ENCODE results near the gene KIZ. TPM values are rescaled to one million over a fixed set of nuclear protein-coding genes. Genes with fewer than 3 reads are reported as not detected.

The KIZ gene
- total RNA-seq, 1 donor from 2014 or later: 15.0 TPM

- H3K36me3 Mint-ChIP-seq (ENCODE audit: low read depth): peaks cover 17% of the 10 kb centered on the region
- no peak for DNase-seq (ENCODE audit: low read depth, low spot score)
- no peak overlapping the region for H3K4me3 Mint-ChIP-seq
- peaks cover 2% of the 10 kb centered on the region for H3K27me3 Mint-ChIP-seq (ENCODE audit: low read depth)
- peaks cover 24% of the 10 kb centered on the region for H3K4me1 Mint-ChIP-seq
- H3K9me3 Mint-ChIP-seq: peaks cover 6% of the 10 kb centered on the region
- H3K27ac Mint-ChIP-seq (ENCODE audit: unreplicated experiment): no peak overlapping the region
- no peak for TF ChIP-seq CTCF (conservative IDR thresholded peaks at IDR 0.05)
Measured at GRCh38 chr20:21172626-21173025, 46.7 kb downstream of the KIZ start.

- no peak for DNase-seq (ENCODE audit: low read depth, low spot score)
- Mint-ChIP-seq H3K36me3 (ENCODE audit: low read depth) (peaks cover 15% of the 10 kb centered on the region), H3K27me3 (ENCODE audit: low read depth) (peaks cover 2% of the 10 kb centered on the region), H3K4me3 (no peak overlapping the region), H3K9me3 (peaks cover 6% of the 10 kb centered on the region), H3K27ac (ENCODE audit: unreplicated experiment) (no peak overlapping the region), H3K4me1 (peaks cover 24% of the 10 kb centered on the region)
- TF ChIP-seq CTCF (conservative IDR thresholded peaks at IDR 0.05): no peak
Measured at GRCh38 chr20:21173485-21173884, 47.6 kb downstream of the KIZ start.

- DNase-seq (ENCODE audit: low read depth, low spot score): no peak
- H3K4me3 Mint-ChIP-seq: no peak overlapping the region
- peaks cover 6% of the 10 kb centered on the region for H3K9me3 Mint-ChIP-seq
- H3K4me1 Mint-ChIP-seq: peaks cover 24% of the 10 kb centered on the region
- peaks cover 21% of the 10 kb centered on the region for H3K36me3 Mint-ChIP-seq (ENCODE audit: low read depth)
- TF ChIP-seq CTCF (conservative IDR thresholded peaks at IDR 0.05): no peak
- H3K27me3 Mint-ChIP-seq (ENCODE audit: low read depth): peaks cover 2% of the 10 kb centered on the region
- H3K27ac Mint-ChIP-seq (ENCODE audit: unreplicated experiment): no peak overlapping the region
Measured at GRCh38 chr20:21174516-21175239, 48.8 kb downstream of the KIZ start.

GRCh38 chr20:21175433-21175832 lies 49.6 kb downstream of the KIZ start:
- peaks cover 22% of the 10 kb centered on the region for H3K36me3 Mint-ChIP-seq (ENCODE audit: low read depth)
- H3K27ac Mint-ChIP-seq (ENCODE audit: unreplicated experiment): no peak overlapping the region
- peaks cover 2% of the 10 kb centered on the region for H3K27me3 Mint-ChIP-seq (ENCODE audit: low read depth)
- peaks cover 24% of the 10 kb centered on the region for H3K4me1 Mint-ChIP-seq
- no peak overlapping the region for H3K4me3 Mint-ChIP-seq
- peaks cover 6% of the 10 kb centered on the region for H3K9me3 Mint-ChIP-seq
- no peak for TF ChIP-seq CTCF (conservative IDR thresholded peaks at IDR 0.05)
- DNase-seq (ENCODE audit: low read depth, low spot score): no peak

- no peak for TF ChIP-seq CTCF (conservative IDR thresholded peaks at IDR 0.05)
- DNase-seq (ENCODE audit: low read depth, low spot score): no peak
- H3K4me3 Mint-ChIP-seq: no peak overlapping the region
Measured at GRCh38 chr20:21177767-21178166, 51.9 kb downstream of the KIZ start.

More at GRCh38 chr20:21177767-21178166, 51.9 kb downstream of the KIZ start:
- H3K27me3 Mint-ChIP-seq (ENCODE audit: low read depth): peaks cover 6% of the 10 kb centered on the region
- H3K9me3 Mint-ChIP-seq: peaks cover 4% of the 10 kb centered on the region
- peaks cover 22% of the 10 kb centered on the region for H3K4me1 Mint-ChIP-seq
- H3K27ac Mint-ChIP-seq (ENCODE audit: unreplicated experiment): no peak overlapping the region
- H3K36me3 Mint-ChIP-seq (ENCODE audit: low read depth): peaks cover 14% of the 10 kb centered on the region

Measured in neural crest cell (in vitro differentiated cells).